Esophagus muscularis mucosa (tissue), 4 donors: Measurements from ENCODE around the gene RARB.
A peak's percentile ranks its signal among the peaks of the same experiment; 100 is the strongest.

Experiments used
- CTCF ChIP-seq, 3 experiments: fragments of 200-600 bp in 2 of 3; fragments of 450-650 bp in 1 of 3; sonication (generic) in 2 of 3; IDR thresholded peaks; one replicate each; pipeline ENCODE4 v1.5.1; 2017 to 2019; ENCODE audit warnings: antibody characterized with exemption in 3 of 3, mild to moderate bottlenecking in 2 of 3, moderate library complexity in 1 of 3
- EP300 ChIP-seq: sonication (generic); formaldehyde crosslinking; IDR thresholded peaks from one replicate; pipeline ENCODE4 v1.6.1; 2017; ENCODE audit warnings: antibody characterized with exemption
- POLR2A ChIP-seq: fragments of 450-650 bp; IDR thresholded peaks from one replicate; pipeline ENCODE4 v1.6.1; 2017; ENCODE audit warnings: antibody characterized with exemption, moderate library complexity, mild to moderate bottlenecking, low read depth
- POLR2AphosphoS5 ChIP-seq, 2 donors: sonication (generic); formaldehyde crosslinking; IDR thresholded peaks; one replicate each; pipeline ENCODE4 v1.6.1; 2017; ENCODE audit warnings: antibody characterized with exemption in 2 of 2

GRCh38 chr3:25603703-25604102 lies 175.6 kb downstream of the RARB start:
- TF ChIP-seq EP300, result no peak
- TF ChIP-seq POLR2AphosphoS5 (IDR thresholded peaks at IDR 0.05), result peak in 1 of 2 donors; percentile 26
- no peak for TF ChIP-seq CTCF (IDR thresholded peaks at IDR 0.05)
- TF ChIP-seq POLR2A, result no peak
